GM21723 (cell line): ENCODE results near the gene ESPL1.
A peak's percentile ranks its signal among the peaks of the same experiment; 100 is the strongest.

Experiments used
- ATAC-seq: cut with Tn5 transposase; IDR thresholded peaks from one replicate; pipeline ENCODE4 v1.9.1; 2021; ENCODE audit warnings: mild to moderate bottlenecking, moderate library complexity; ENCODE audit not compliant: unreplicated experiment

Gene ESPL1

GRCh38 chr12:53255996-53256395 lies 12.1 kb upstream of the ESPL1 start:
- ATAC-seq: no peak

- no peak for ATAC-seq
These were observed 9.3 kb upstream of the ESPL1 start for GRCh38 chr12:53258541-53259539.

- ATAC-seq: no peak
These were observed 8.2 kb upstream of the ESPL1 start for GRCh38 chr12:53259891-53260290.

GRCh38 chr12:53265783-53266182 lies 2.3 kb upstream of the ESPL1 start:
- ATAC-seq: no peak

GRCh38 chr12:53267306-53267998 lies 647 bp upstream of the ESPL1 start:
- peak; percentile 25 for ATAC-seq

GRCh38 chr12:53268630-53269562 lies 797 bp downstream of the ESPL1 start:
- no peak for ATAC-seq

GRCh38 chr12:53274445-53274844 lies 6.3 kb downstream of the ESPL1 start:
- ATAC-seq: no peak

- no peak for ATAC-seq
These were observed 8.4 kb downstream of the ESPL1 start for GRCh38 chr12:53276511-53276910.

- no peak for ATAC-seq
These were observed 9.9 kb downstream of the ESPL1 start for GRCh38 chr12:53277981-53278380.

GRCh38 chr12:53279283-53279869 lies 11.3 kb downstream of the ESPL1 start:
- ATAC-seq: no peak

- ATAC-seq: no peak
These were observed 11.9 kb downstream of the ESPL1 start for GRCh38 chr12:53279888-53280498.

GRCh38 chr12:53286448-53286847 lies 18.3 kb downstream of the ESPL1 start:
- no peak for ATAC-seq

GRCh38 chr12:53287741-53288216 lies 19.7 kb downstream of the ESPL1 start:
- ATAC-seq: no peak

GRCh38 chr12:53288322-53288721 lies 20.2 kb downstream of the ESPL1 start:
- ATAC-seq: no peak

GRCh38 chr12:53289891-53290290 lies 21.8 kb downstream of the ESPL1 start:
- ATAC-seq: no peak

GRCh38 chr12:53290661-53291060 lies 22.6 kb downstream of the ESPL1 start:
- ATAC-seq: no peak

- no peak for ATAC-seq
These were observed 24.3 kb downstream of the ESPL1 start for GRCh38 chr12:53292426-53292825.

GRCh38 chr12:53295070-53295890 lies 27.2 kb downstream of the ESPL1 start, which contains the start of gene PFDN5:
Gene PFDN5, plus strand, starts transcription at chr12:53295542. Its CDS starts 26 bp downstream, at chr12:53295568.
- peak; percentile 84 for ATAC-seq

GRCh38 chr12:53295891-53296219 lies 27.8 kb downstream of the ESPL1 start:
- no peak for ATAC-seq
